ENCODE results near the gene PTPRG. TPM values are rescaled to one million over a fixed set of nuclear protein-coding genes. Genes with fewer than 3 reads are reported as not detected.
A peak's percentile ranks its signal among the peaks of the same experiment; 100 is the strongest.

PTPRG gene
- total RNA-seq, 1 donor from 2014 or later, result 77.2 TPM

- peak overlapping the region; percentile 39 for H3K4me3 Mint-ChIP-seq
- TF ChIP-seq CTCF (conservative IDR thresholded peaks at IDR 0.05), result no peak
- no peaks in the 10 kb centered on the region for H3K27me3 Mint-ChIP-seq
- no peak for DNase-seq (ENCODE audit: extremely low spot score, unreplicated experiment)
- no peaks in the 10 kb centered on the region for H3K9me3 Mint-ChIP-seq
- H3K27ac Mint-ChIP-seq, result peak overlapping the region; percentile 53
- no peaks in the 10 kb centered on the region for H3K36me3 Mint-ChIP-seq
- H3K4me1 Mint-ChIP-seq (ENCODE audit: unreplicated experiment), result peaks cover 43% of the 10 kb centered on the region
These were observed 342.7 kb downstream of the PTPRG start for GRCh38 chr3:61903931-61904657.

- no peak for DNase-seq (ENCODE audit: extremely low spot score, unreplicated experiment)
- H3K4me3 Mint-ChIP-seq, result no peak overlapping the region
- H3K36me3 Mint-ChIP-seq, result peaks cover 4% of the 10 kb centered on the region
- TF ChIP-seq CTCF (conservative IDR thresholded peaks at IDR 0.05), result no peak
- H3K9me3 Mint-ChIP-seq, result no peaks in the 10 kb centered on the region
- peaks cover 3% of the 10 kb centered on the region for H3K27me3 Mint-ChIP-seq
- no peak overlapping the region for H3K27ac Mint-ChIP-seq
- H3K4me1 Mint-ChIP-seq (ENCODE audit: unreplicated experiment), result peaks cover 30% of the 10 kb centered on the region
These were observed 345.9 kb downstream of the PTPRG start for GRCh38 chr3:61907210-61907795.

- H3K27ac Mint-ChIP-seq, result no peak overlapping the region
- H3K4me1 Mint-ChIP-seq (ENCODE audit: unreplicated experiment), result peaks cover 22% of the 10 kb centered on the region
- peaks cover 3% of the 10 kb centered on the region for H3K27me3 Mint-ChIP-seq
- peaks cover 4% of the 10 kb centered on the region for H3K36me3 Mint-ChIP-seq
- TF ChIP-seq CTCF (conservative IDR thresholded peaks at IDR 0.05), result no peak
- no peaks in the 10 kb centered on the region for H3K9me3 Mint-ChIP-seq
- DNase-seq (ENCODE audit: extremely low spot score, unreplicated experiment), result no peak
- H3K4me3 Mint-ChIP-seq, result no peak overlapping the region
These were observed 347.0 kb downstream of the PTPRG start for GRCh38 chr3:61908382-61908781.

GRCh38 chr3:61910732-61911131 is 349.4 kb downstream of the PTPRG start:
- no peak for DNase-seq (ENCODE audit: extremely low spot score, unreplicated experiment)
- no peak overlapping the region for H3K27ac Mint-ChIP-seq
- peaks cover 3% of the 10 kb centered on the region for H3K27me3 Mint-ChIP-seq
- peaks cover 7% of the 10 kb centered on the region for H3K36me3 Mint-ChIP-seq
- peaks cover 24% of the 10 kb centered on the region for H3K4me1 Mint-ChIP-seq (ENCODE audit: unreplicated experiment)
- no peak overlapping the region for H3K4me3 Mint-ChIP-seq
- H3K9me3 Mint-ChIP-seq, result no peaks in the 10 kb centered on the region
- TF ChIP-seq CTCF (conservative IDR thresholded peaks at IDR 0.05), result no peak

- Mint-ChIP-seq H3K27ac (no peak overlapping the region), H3K9me3 (no peaks in the 10 kb centered on the region), H3K4me3 (no peak overlapping the region), H3K36me3 (peaks cover 7% of the 10 kb centered on the region), H3K27me3 (peaks cover 3% of the 10 kb centered on the region), H3K4me1 (ENCODE audit: unreplicated experiment) (peaks cover 31% of the 10 kb centered on the region)
- DNase-seq (ENCODE audit: extremely low spot score, unreplicated experiment), result no peak
- TF ChIP-seq CTCF (conservative IDR thresholded peaks at IDR 0.05), result no peak
These were observed 350.8 kb downstream of the PTPRG start for GRCh38 chr3:61912158-61912557.

Measured in type B pancreatic cell (in vitro differentiated cells).